ENCODE results near the gene SPATS2L.

The SPATS2L gene

GRCh38 chr2:200471324-200471848 is 164.9 kb downstream of the SPATS2L start:
- peak; percentile 18 to 39 (median 37) for DNase-seq

- DNase-seq = no peak
Measured at GRCh38 chr2:200471928-200472645, 165.6 kb downstream of the SPATS2L start.

GRCh38 chr2:200472853-200473464 is 166.5 kb downstream of the SPATS2L start:
- no peak for DNase-seq

GRCh38 chr2:200475795-200476194 is 169.3 kb downstream of the SPATS2L start:
- no peak for DNase-seq

- DNase-seq = no peak
Measured at GRCh38 chr2:200476836-200477235, 170.3 kb downstream of the SPATS2L start.

- no peak for DNase-seq
Measured at GRCh38 chr2:200477667-200478131, 171.2 kb downstream of the SPATS2L start.

- DNase-seq = no peak
Measured at GRCh38 chr2:200479692-200480265, 173.3 kb downstream of the SPATS2L start.

- no peak for DNase-seq
Measured at GRCh38 chr2:200482194-200482593, 175.7 kb downstream of the SPATS2L start.

- DNase-seq = peak in 3 of 4 experiments; percentile 22 to 46 (median 29)
Measured at GRCh38 chr2:200483729-200484198, 177.3 kb downstream of the SPATS2L start.

- no peak for DNase-seq
Measured at GRCh38 chr2:200484934-200485333, 178.4 kb downstream of the SPATS2L start.

- no peak for DNase-seq
Measured at GRCh38 chr2:200486529-200486928, 180.0 kb downstream of the SPATS2L start.

- DNase-seq = no peak
Measured at GRCh38 chr2:200488169-200488568, 181.7 kb downstream of the SPATS2L start.

- no peak for DNase-seq
Measured at GRCh38 chr2:200490001-200490400, 183.5 kb downstream of the SPATS2L start.

GRCh38 chr2:200492656-200493055 is 186.2 kb downstream of the SPATS2L start:
- no peak for DNase-seq

- no peak for DNase-seq
Measured at GRCh38 chr2:200494048-200494447, 187.6 kb downstream of the SPATS2L start.

- DNase-seq = no peak
Measured at GRCh38 chr2:200496696-200497095, 190.2 kb downstream of the SPATS2L start.

GRCh38 chr2:200498402-200499162 is 192.1 kb downstream of the SPATS2L start:
- DNase-seq = no peak

GRCh38 chr2:200502196-200502595 is 195.7 kb downstream of the SPATS2L start:
- no peak for DNase-seq

- DNase-seq = no peak
Measured at GRCh38 chr2:200506679-200507078, 200.2 kb downstream of the SPATS2L start.

GRCh38 chr2:200507179-200507578 is 200.7 kb downstream of the SPATS2L start:
- DNase-seq = no peak

GRCh38 chr2:200509235-200509611 is 202.7 kb downstream of the SPATS2L start:
- DNase-seq = peak; percentile 5 to 28 (median 14)

- peak; percentile 92 to 97 (median 96) for DNase-seq
Measured at GRCh38 chr2:200509612-200510433, 203.3 kb downstream of the SPATS2L start, which contains the start of gene KCTD18. TSS of gene KCTD18 (minus strand) at chr2:200510068. CDS start at chr2:200507016, 3,052 bp downstream.
